Fibroblast of skin of abdomen (primary cell): ENCODE results near the gene CCDC82. TPM values are rescaled to one million over a fixed set of nuclear protein-coding genes. Genes with fewer than 3 reads are reported as not detected.
A peak's percentile ranks its signal among the peaks of the same experiment; 100 is the strongest.
"Not testable (repeated sequence)": the region's sequence is repeated elsewhere in the genome, so short reads cannot be mapped to it uniquely, and the experiment has no call there.

ENCODE experiments used
- DNase-seq: peaks from one replicate; pipeline ENCODE4 v3.0.0-alpha.2; 2013
- polyA plus RNA-seq, 2 experiments: library from polyadenylated mRNA; unstranded; fragments of 120-200 nt; gene quantifications; one replicate each; pipeline ENCODE4 v1.2.1, GENCODE V29; 2013; ENCODE audit not compliant: insufficient read length in 2 of 2

Gene CCDC82
- polyA plus RNA-seq (2013, experiment 1 of 2; ENCODE audit: insufficient read length) = 23.6 TPM
- polyA plus RNA-seq (2013, experiment 2 of 2; ENCODE audit: insufficient read length) = 24.3 TPM

DNA sequence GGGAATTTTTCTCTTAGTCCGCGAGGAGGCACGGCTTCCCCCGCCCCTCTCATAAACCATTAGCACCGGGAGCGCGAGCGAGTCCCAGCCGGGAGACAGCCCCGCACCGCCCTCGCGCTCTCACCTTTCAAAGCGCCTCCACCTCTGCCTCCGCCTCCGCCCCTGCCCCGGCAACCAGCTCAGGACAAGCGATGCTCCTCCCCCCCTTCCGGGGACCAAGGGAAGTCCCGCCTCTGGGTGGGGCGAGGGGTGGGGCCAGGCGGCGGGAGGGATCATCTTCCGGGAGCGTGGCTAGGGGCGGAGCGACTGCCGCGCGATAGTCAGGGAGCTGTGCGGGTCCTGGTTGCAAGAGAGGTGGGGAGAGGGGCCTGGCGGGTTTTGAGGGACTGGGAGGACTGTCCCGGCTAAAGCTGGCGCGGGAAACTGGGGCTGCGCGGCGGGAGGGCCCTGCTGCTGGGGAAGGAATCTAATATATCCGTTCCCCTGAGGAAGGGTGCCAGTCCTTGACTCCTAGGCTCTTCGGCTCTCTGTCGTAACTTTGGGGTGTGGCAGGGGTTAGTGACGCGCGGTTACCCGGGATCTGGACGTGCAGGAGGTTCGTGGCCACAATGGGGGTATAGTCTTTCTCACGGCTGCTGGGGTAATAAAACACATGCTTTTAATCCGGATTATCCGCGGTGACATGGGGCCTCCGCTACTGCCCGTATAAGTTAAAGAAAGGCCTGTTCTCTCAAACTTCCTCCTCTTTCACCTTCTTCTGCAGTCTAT is at the start of gene CCDC82, which contains the start of gene JRKL:
Gene CCDC82, minus strand, starts transcription at position 193 of the 768 bp plus-strand sequence. CDS start 5,165 bp downstream, outside the sequence.
Gene JRKL, plus strand, starts transcription at position 294 of the 768 bp plus-strand sequence. CDS start 637 bp downstream, outside the sequence.
- DNase-seq = peak; percentile 96

DNA sequence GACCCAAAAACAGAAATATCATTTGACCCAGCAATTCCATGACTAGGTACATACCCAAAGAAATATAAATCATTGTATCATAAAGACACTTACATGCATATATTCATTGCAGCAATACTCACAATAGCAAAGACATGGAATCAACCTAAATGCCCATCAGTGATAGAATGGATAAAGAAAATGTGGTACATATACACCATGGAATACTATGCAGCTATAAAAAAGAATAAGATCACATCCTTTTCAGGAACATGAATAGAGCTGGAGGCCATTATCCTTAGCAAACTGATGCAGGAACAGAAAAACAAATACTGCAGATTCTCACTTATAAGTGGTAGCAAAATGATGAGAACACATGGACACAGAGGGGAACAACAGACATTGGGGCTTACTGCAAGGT is 42.9 kb upstream of the CCDC82 start:
- DNase-seq = not testable (repeated sequence)

DNA sequence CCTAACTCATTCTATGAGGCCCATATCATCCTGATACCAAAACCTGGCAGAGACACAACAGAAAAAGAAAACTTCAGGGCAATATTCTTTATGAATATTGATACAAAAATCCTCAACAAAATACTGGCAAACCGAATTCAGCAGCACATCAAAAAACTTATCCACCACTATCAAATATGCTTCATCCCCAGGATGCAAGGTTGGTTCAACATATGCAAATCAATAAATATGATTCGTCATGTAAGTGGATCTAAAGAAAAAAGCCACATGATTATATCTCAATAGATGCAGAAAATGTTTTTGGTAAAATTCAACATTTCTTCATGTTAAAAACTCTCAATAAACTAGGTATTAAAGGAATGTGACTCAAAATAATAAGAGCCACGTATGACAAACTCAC is 41.0 kb upstream of the CCDC82 start:
- no peak for DNase-seq

DNA sequence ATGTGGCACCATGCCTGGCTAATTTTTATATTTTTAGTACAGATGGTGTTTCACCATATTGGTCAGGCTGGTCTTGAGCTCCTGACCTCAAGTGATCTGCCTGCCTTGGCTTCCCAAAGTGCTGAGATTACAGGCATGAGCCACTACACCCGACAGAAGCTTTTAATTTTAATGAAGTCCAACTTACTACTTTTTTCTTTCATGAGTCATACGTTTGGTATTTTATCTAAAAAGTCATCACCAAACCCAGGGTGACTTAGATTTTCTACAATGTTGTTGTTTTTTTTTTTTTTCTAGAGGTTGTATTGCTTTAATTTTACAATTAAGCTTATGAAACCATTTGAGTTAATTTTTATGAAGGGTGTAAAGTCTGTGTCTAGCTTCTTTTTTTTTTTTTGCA is 35.0 kb upstream of the CCDC82 start:
- DNase-seq = peak; percentile 72

DNA sequence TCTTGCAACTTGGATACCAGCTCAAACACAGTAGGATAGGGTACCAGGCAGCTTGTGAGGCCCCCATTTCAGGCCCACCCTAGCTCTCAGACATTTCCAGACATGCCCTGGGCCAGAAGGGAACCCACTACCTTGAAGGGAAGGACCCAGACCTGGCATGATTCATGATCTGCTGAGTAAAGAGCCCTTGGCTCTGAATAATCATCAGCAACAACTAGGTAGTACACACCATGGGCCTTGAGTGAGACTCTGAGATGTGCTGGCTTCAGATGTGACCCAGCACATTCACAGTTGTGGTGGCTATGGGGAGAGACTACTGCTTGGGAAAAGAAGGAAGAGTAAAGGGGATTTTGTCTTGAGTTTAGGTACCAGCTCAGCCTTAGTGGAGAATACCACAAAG is 23.7 kb upstream of the CCDC82 start:
- DNase-seq = no peak

DNA sequence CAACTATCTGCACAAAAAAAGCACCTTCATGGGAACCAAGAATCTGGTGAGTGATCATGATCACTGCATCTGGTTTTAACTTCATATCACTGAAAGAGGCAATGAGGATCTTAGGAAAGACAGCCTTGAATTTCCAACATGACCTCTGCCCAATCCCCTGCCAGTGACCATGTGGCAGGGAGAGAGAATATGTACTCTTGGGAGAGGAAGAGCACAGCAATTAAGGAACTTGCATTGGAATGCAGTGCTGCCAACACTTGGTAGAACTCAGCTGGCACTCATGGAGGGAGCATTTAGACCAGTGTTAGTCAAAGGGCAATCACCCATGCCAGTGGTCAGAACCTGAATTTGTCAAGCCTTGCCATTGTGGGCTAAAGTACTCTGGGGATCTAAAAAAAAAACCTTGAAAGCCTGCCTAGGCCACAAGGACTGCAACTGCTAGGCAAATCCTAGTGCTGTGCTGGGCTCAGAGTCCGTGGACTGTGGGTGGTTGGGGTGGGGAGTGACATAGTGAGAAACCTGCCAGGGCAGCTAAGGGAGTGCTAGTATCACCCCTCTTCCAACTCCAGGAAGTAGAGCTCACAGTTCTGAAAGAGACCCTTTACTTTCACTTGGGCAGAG is 23.2 kb upstream of the CCDC82 start:
- no peak for DNase-seq

DNA sequence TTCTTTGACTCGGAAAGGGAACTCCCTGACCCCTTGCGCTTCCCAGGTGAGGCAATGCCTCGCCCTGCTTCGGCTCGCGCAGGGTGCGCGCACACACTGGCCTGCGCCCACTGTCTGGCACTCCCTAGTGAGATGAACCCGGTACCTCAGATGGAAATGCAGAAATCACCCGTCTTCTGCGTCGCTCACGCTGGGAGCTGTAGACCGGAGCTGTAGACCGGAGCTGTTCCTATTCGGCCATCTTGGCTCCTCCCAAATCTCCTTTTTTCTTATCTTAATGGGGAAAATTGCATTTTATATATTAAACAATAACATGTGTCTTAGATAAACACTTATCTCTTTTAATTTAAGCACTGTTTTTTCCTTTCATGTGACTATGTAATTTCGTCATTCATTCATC is 21.7 kb upstream of the CCDC82 start:
- DNase-seq = not testable (repeated sequence)

DNA sequence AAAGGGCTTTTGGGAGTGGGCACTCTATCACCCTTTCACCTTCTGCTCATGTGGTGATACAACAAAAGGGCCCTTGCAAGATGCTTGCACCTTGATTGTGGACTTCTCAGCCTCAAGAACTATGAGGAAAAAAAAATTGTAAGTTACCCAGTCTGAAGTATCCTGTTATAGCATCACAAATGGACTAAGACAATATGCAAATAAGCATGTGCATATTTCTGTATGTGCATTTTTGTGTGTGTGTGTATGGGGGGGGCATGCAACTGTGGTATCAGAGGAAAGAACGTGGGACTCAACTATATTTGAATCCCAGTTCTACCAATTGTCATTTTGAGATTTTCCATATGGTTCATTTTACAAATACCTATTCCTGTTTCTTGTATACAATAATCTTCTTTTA is 11.0 kb upstream of the CCDC82 start:
- no peak for DNase-seq

DNA sequence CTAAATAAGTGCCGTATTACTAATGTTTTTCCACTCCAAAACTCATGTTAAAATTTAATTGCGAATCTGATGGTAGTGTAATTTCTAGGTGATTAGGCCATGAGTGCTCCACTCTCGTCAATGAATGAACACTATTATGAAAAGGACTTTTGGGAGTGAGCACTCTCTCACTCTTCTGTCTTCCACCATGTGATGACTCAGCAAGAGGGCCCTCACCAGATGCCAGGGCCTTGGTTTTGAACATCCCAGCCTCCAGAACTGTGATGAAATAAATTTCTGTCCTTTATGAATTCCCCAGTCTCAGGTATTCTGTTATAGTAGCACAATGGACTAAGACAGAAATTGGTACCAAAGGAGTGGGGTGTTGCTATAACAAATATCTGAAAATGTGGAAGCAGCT is 8.2 kb upstream of the CCDC82 start:
- DNase-seq = no peak

DNA sequence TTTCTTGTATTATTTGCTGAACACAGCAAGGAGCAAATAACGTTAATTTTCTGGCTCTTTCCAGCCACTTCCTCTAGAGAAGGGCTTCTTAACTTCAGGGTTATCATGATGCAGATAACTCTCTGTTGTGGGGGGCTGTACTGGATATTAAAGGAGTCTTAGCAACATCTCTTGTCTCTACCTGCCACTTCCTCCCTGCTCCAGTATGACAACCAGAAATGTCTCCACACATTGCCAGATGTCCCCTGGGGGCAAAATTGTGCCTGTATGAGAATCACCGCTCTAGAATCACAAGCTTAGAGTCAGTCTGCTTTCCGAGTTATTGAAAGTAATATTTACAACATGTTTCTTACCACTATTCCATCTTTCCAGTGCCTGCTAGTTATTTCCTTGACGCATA is 6.9 kb upstream of the CCDC82 start:
- no peak for DNase-seq

DNA sequence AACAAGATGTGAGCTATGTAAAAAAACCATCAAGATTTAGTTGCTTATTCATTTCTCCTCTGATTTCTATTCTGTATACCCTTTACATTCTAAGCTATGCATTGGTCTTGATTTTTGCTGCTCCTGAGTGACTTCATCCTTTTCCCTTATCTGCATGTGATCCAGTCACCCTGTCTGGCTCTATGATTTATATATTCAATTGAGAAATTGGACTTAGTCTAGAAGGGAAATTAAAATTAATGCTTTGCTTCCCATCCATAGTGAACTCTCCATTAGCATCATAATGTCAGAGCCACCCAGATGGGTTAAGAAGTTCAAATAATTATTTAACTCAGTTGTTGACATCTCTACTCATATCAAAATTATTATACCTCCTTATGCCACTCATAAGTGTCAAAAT is 5.1 kb upstream of the CCDC82 start:
- no peak for DNase-seq

DNA sequence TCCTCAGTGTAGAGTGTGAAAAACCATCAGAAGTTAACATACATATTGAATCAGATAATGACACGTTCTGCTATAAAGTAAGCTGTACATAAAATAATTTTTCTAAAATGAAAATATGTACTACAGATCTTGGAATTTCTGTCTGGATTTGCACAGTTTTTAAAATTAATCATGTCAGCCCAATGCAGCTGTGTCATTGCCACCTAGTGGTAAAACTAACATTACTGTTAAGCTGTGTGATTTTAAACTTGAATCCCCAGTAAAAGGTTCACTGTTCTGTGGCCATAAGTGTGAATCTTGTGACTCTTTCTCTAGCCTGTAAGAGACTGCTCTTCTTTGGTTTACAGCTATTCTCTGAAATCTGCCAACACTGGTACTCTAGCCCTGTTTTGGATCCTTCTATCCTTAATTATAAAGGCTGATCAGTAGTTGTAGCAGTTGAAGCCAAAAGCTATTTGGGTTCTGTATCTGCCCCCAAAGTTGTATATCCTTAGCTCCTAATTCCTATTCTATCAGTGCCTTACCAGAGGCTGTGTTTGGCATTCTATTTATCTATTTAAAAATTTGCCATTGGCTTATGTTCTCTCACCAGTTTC is 4.1 kb upstream of the CCDC82 start:
- DNase-seq = peak; percentile 48

DNA sequence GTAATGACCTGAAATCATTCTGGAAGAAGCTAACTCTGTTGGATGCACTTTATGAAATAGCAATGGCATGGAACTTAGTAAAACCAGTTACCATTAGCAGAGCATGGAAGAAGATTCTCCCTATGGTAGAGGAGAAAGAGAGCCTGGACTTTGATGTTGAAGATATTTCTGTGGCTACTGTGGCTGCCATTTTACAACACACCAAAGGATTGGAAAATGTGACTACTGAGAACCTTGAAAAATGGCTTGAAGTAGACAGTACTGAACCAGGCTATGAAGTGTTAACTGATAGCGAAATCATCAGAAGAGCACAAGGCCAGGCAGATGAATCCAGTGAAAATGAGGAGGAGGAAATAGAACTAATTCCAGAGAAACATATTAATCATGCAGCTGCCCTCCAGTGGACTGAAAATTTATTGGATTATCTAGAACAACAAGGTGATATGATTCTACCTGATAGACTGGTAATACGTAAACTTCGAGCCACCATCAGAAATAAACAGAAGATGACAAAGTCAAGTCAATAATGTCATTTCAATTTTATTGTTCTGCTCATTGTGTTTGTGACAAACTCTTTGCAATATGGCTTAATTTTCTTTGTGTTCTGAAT is 2.1 kb upstream of the CCDC82 start:
- peak; percentile 2 for DNase-seq

DNA sequence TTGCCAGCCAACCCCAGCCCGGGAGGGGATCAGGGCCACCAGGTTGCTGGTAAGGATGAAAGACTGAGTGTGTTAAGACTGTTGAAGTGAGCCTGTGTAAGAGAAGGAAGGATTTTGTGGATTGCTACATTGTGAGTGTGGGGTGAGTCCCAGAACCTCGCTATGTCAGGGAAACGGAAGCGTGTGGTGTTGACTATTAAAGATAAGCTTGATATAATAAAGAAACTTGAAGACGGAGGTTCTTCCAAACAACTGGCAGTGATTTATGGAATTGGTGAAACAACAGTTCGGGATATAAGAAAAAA is 728 bp upstream of the CCDC82 start:
- no peak for DNase-seq

DNA sequence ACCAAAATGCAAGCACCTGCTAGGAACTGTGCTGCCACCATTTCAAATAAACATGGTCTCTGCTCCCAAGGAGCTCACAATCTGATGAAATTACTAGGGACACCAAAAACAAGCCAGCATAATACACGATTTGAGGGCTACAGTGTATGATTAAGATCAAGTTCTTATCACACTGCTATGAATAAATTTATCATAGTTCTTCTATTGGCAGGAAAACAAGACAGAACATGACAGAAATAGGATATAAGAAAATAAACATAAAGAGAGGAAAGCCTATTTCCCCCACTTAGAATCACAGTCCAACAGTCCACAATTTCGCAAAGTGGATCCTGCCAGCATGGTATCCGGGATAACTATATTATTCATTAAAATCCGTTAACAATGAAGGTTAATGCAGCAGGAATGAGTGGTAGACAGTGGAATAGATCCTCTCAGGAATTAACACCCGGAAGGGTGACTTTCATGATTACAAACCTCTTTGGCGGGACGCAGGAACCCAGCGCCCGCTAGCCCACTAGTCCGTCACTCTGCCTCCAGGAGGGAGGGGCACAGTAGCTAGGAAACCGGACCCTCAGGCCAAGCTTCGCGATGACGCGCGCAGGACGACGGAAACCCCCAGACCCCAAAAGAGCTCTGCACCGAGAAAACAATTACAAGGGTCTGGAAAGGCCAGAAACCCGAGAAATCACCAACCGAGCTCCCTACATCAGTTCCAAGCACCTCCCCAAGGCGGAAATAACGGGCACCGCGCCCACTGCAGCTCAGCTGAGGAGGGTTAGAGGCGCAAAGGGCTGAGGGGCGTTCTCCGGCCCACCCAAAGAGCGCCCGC is 607 bp downstream of the CCDC82 start:
- DNase-seq = no peak

DNA sequence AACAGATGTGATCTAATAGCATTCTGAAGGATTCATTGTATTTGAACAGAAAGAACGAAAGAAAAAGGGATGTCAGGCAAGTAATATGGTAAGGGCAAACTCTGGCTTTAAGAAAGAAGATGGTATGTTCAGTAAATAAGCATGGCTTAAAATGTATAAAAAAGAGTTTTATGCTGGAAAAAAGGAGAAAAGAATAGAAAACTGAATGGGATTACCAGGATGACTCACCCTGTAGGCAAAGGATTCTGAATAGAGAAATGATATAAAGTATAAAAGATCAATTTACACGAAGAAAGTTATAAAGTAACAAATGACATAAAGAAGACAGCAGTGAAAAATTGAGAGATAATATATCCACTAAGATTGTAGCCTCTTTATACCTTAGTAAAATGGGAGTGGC is 4.5 kb downstream of the CCDC82 start:
- no peak for DNase-seq

DNA sequence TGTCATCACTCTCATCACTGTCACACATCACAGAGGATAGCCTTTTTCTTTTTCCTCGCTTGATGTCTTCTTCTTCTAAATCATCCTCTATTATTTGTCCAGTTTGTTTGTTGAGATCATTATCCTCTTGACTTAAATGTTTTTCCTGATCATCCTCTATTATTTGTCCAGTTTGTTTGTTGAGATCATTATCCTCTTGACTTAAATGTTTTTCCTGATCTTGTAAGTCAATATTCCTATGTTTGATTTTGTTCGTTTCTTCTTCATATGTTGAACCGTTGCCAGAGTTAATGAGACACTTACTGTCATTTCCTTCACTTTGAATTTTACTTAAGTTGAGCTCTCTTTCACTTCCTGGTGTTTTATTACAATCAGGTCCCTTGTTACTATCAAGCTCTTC is 5.6 kb downstream of the CCDC82 start:
- no peak for DNase-seq

DNA sequence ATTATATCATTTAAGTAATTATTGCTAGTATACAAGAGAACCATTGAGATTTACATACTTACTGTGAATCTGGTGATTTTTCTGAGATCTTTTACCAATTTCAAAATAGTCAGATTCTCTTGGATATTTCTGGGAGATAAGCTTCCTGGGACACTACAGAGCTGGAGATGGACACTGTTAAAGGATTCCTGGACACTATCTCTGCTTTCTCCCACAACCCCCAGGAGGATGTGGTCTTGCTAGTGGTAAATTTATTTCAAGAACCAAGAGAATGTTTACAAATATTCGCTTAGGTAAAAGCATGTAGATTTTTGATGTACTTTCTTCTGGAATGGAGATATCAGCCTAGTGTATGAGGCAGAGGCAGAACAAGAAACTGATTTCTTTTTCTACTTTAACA is 12.9 kb downstream of the CCDC82 start:
- DNase-seq = no peak

DNA sequence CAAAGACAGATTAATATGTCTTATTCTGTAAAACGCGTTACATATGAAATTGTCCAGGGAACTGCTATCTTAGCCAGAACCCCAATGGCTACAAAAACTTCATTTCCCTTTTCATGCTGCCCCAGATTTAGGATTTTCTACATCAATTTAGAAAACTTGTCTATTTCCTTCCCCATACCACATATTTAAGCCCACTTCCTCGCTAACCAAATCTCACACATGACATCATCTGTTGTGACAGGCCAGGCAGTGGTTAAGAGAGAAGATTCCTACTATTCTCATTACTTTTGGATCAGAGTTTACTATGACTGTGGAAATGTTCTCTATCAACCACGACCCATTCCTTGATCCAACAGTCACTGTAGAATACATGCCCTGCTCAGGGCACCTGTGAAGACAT is 15.9 kb downstream of the CCDC82 start:
- no peak for DNase-seq

DNA sequence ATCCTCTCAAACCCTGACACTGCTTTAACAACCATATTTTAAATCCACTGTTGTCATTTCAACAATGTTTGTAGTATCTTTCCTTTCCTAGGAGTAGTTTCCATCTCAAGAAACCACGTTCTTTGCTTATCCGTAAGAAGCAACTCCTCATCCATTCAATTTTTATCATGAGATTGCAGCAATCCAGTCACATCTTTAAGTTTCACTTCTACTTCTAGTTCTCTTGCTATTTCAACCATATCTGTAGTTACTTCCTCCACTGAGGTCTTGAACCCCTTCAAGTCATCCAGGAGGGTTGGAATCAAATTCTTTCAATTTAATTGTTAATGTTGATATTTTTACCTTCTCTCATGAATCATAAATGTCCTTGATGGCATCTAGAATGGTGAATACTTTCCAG is 22.4 kb downstream of the CCDC82 start:
- DNase-seq = no peak

DNA sequence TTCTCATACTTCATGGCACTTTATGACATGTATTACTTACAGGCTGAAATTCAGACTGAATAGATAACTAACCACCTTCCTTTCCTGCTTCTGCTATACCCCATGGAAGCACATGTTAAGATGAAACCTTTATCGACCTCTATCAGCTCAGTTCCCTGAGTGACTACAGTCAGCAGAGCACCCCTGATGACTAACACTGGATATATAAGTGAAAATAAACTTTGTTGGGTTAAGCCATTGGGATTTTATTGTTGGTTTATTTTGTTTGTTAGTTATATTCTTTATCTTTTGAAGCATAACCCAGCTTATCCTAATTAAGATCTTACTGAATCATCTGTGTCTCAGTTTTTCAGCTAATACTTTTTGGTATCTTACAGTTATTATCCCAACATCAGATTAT is 23.7 kb downstream of the CCDC82 start:
- no peak for DNase-seq

DNA sequence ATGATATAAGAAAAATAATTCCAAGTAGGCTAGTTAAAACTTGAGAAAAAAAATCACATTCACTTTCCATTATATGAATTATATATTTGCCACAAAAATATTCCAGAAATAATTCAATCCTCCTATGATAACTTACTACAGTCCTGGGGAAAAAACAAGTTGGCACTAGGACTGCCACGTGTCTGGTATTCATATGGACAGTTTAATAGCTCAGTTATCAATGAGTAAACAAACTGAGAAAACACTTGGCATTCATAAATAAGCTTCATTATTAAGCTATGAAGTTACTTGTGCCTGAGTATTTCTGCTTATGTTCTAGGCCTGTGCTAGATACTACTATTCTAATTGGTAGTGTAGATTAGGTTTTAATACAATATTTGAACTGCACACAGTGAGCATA is 24.2 kb downstream of the CCDC82 start:
- no peak for DNase-seq

DNA sequence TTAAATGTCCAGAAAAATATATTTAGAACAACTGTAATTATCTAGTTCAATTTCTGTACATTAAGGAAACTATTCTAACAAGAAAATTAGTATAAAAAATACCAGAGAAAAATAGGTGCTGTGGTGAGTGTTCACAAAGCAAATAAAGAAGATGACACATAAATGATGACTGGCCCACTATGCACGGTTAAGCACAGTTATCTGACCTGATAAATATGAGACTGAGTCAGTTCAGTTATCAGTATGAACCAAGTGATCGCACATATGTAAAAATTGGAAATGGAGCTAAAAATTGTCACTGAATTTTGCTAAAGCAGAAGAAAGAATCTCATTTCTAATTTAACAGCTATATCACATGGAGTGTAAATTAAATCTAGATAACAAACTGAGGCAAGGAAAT is 27.9 kb downstream of the CCDC82 start:
- DNase-seq = no peak
